HepG2 (cell line): Measurements from ENCODE around the gene LRRC8C. TPM values are rescaled to one million over a fixed set of nuclear protein-coding genes. Genes with fewer than 3 reads are reported as not detected.

Source experiments
- ATAC-seq: fragments of 200-7000 bp; cut with Tn5 transposase; 3 replicates; pipeline ENCODE4 v1.9.1; 2020; ENCODE audit warnings: mild to moderate bottlenecking, moderate library complexity
- BruUV-seq: library from RNA; stranded (reverse); fragments of 400-500 nt; replicated peaks from 2 replicates; lab custom pipeline; 2021; lab: Mats Ljungman, UMichigan
- CTCF ChIA-PET: fragments of 300-600 bp; formaldehyde crosslinking; extraction: SDS; loops from one replicate; lab custom pipeline; 2021; ENCODE audit warnings: low total read pairs, inconsistent platforms, low intra/inter-chr PET ratio; lab: Yijun Ruan, JAX
- POLR2A ChIA-PET: fragments of 350-600 bp; sonication (Branson Sonifier 250); formaldehyde crosslinking; loops from one replicate; lab custom pipeline; 2020; ENCODE audit warnings: antibody characterized with exemption, inconsistent platforms; lab: Yijun Ruan, JAX
- DNase-seq: peaks from one replicate; pipeline ENCODE4 v3.0.0-alpha.2; 2015; ENCODE audit warnings: low spot score
- FAIRE-seq: peaks from 3 replicates; lab custom pipeline; 2011; peaks lifted over from hg19 to GRCh38; lab: Jason Lieb, UNC
- H2AFZ ChIP-seq: one replicate; pipeline ENCODE4 v1.6.1; 2011; ENCODE audit warnings: low read length, inconsistent platforms
- H3K27ac ChIP-seq: fragments of 300-600 bp; 3 replicates; pipeline ENCODE4 v1.8.0; 2011; ENCODE audit warnings: mixed run types, mild to moderate bottlenecking, mixed read lengths, low read length, inconsistent platforms; ENCODE audit not compliant: insufficient read depth; ENCODE audit errors: extremely low read length
- H3K27me3 ChIP-seq, 2 experiments: fragments of 200-600 bp in 1 of 2; 2 replicates in 1 of 2; 3 replicates in 1 of 2; pipeline versions ENCODE4 v1.6.0 to v1.8.0; 2011; ENCODE audit warnings: low read length in 2 of 2, mild to moderate bottlenecking in 2 of 2, moderate library complexity in 2 of 2, inconsistent platforms in 1 of 2; ENCODE audit not compliant: insufficient read depth in 2 of 2, control insufficient read depth in 1 of 2
- H3K36me3 ChIP-seq, 2 experiments: fragments of 200-600 bp in 1 of 2; replicated peaks in 1 of 2; 2 replicates in 1 of 2; 3 replicates in 1 of 2; pipeline versions ENCODE4 v1.5.1 to v1.8.0; 2011; ENCODE audit warnings: low read length in 2 of 2, inconsistent platforms in 1 of 2; ENCODE audit not compliant: insufficient read depth in 2 of 2, control insufficient read depth in 1 of 2
- H3K4me1 ChIP-seq: 2 replicates; pipeline ENCODE4 v1.5.1; 2012; ENCODE audit warnings: low read length, inconsistent platforms; ENCODE audit not compliant: insufficient read depth
- H3K4me2 ChIP-seq: 2 replicates; pipeline ENCODE4 v1.6.0; 2011; ENCODE audit warnings: low read depth, low read length, inconsistent platforms
- H3K4me3 ChIP-seq, 3 experiments: fragments of 200-600 bp in 1 of 3; sonication (generic), shearing (Covaris generic) in 1 of 3; replicated peaks in 1 of 3; 2 replicates each; pipeline ENCODE4 v1.5.1; 2011 to 2016; ENCODE audit warnings: low read length in 3 of 3, inconsistent platforms in 2 of 3, low read depth in 2 of 3, mild to moderate bottlenecking in 2 of 3, control low read depth in 1 of 3, mixed read lengths in 1 of 3; ENCODE audit not compliant: insufficient read depth in 1 of 3
- H3K79me2 ChIP-seq: one replicate; pipeline ENCODE4 v1.6.1; 2011; ENCODE audit warnings: low read length, inconsistent platforms; ENCODE audit not compliant: insufficient read depth
- H3K9ac ChIP-seq: 2 replicates; pipeline ENCODE4 v1.6.0; 2011; ENCODE audit warnings: mild to moderate bottlenecking, low read depth, low read length, inconsistent platforms; ENCODE audit not compliant: insufficient read depth
- H3K9me3 ChIP-seq: 2 replicates; pipeline ENCODE4 v1.5.1; 2012; ENCODE audit warnings: mild to moderate bottlenecking, low read length
- H4K20me1 ChIP-seq: 2 replicates; pipeline ENCODE4 v1.6.0; 2011; ENCODE audit warnings: inconsistent platforms, mild to moderate bottlenecking, low read length, moderate library complexity; ENCODE audit not compliant: insufficient read depth
- BORCS8-MEF2B ChIP-seq: sonication (generic); formaldehyde crosslinking; IDR thresholded peaks from 2 replicates; pipeline ENCODE4 v1.8.0; 2022; ENCODE audit warnings: mild to moderate bottlenecking, missing genetic modification reagents
- CENPX ChIP-seq: sonication (generic); formaldehyde crosslinking; IDR thresholded peaks from 2 replicates; pipeline ENCODE4 v1.9.0; 2021; ENCODE audit warnings: mild to moderate bottlenecking, missing genetic modification reagents, moderate library complexity
- HBP1 ChIP-seq: IDR thresholded peaks from 2 replicates; pipeline ENCODE4 v1.6.1; 2016; ENCODE audit warnings: low read depth, control low read depth
- NFKBIZ ChIP-seq: IDR thresholded peaks from 2 replicates; pipeline ENCODE4 v1.6.1; 2018; ENCODE audit warnings: missing genetic modification reagents, missing compliant biosample characterization
- POLR2AphosphoS5 ChIP-seq: IDR thresholded peaks from 2 replicates; pipeline ENCODE4 v1.6.1; 2012; ENCODE audit warnings: low read depth, low read length
- REL ChIP-seq: sonication (generic); formaldehyde crosslinking; conservative IDR thresholded peaks from 2 replicates; pipeline ENCODE4 v1.8.0; 2022; ENCODE audit warnings: mild to moderate bottlenecking, missing genetic modification reagents, moderate library complexity
- TGIF2 ChIP-seq: IDR thresholded peaks from 2 replicates; pipeline ENCODE4 v1.6.1; 2016; ENCODE audit warnings: control low read depth, missing compliant biosample characterization
- YEATS2 ChIP-seq: sonication (generic); formaldehyde crosslinking; IDR thresholded peaks from 2 replicates; pipeline ENCODE4 v1.4.0; 2020; ENCODE audit warnings: missing genetic modification reagents, borderline replicate concordance
- ZFP1 ChIP-seq: IDR thresholded peaks from 2 replicates; pipeline ENCODE4 v1.6.1; 2016
- ZNF20 ChIP-seq: sonication (generic); formaldehyde crosslinking; IDR thresholded peaks from 2 replicates; pipeline ENCODE4 v1.4.0; 2020; ENCODE audit warnings: mild to moderate bottlenecking, moderate library complexity, missing genetic modification reagents
- ZNF383 ChIP-seq: sonication (generic); formaldehyde crosslinking; IDR thresholded peaks from 2 replicates; pipeline ENCODE4 v1.4.0; 2020; ENCODE audit warnings: missing genetic modification reagents, mild to moderate bottlenecking, borderline replicate concordance
- ZNF451 ChIP-seq: sonication (generic); formaldehyde crosslinking; IDR thresholded peaks from 2 replicates; pipeline ENCODE4 v1.5.0; 2020; ENCODE audit warnings: mild to moderate bottlenecking, missing genetic modification reagents
- ZNF766 ChIP-seq: sonication (generic); formaldehyde crosslinking; IDR thresholded peaks from 2 replicates; pipeline ENCODE4 v1.5.0; 2020; ENCODE audit warnings: missing genetic modification reagents, borderline replicate concordance
- WGBS: methylation state at CpG from one replicate; pipeline ENCODE4 v1.1.6; 2017; ENCODE audit warnings: low lambda C conversion rate; 5-methylcytosine and 5-hydroxymethylcytosine counted together
- in situ Hi-C: cut with HindIII; loops from 2 replicates; pipeline ENCODE4 v1.10.0; 2017; ENCODE audit warnings: low pct_unique_long_range_greater_than_20kb; ENCODE audit not compliant: extremely low pct_ligation_motif_present
- intact Hi-C: fragments of 100-400 bp; cut with micrococcal nuclease; formaldehyde crosslinking; loops from one replicate; pipeline ENCODE4 v1.10.0; 2022; ENCODE audit not compliant: unreplicated experiment
- polyA plus RNA-seq, 8 experiments: library from polyadenylated mRNA; depleted of rRNA in 3 of 8; stranded (reverse) in 7 of 8; unstranded in 1 of 8; fragments of >200 nt; fragmentation: Illumina TruSeq in 4 of 8; extraction: Trizol in 4 of 8; gene quantifications; 2 replicates each; pipeline versions ENCODE4 v1.2.1 to v1.2.3, GENCODE V29; 2011 to 2016; ENCODE audit warnings: low read depth in 4 of 8, missing spikeins in 1 of 8, mixed read lengths in 1 of 8; ENCODE audit not compliant: insufficient read depth in 1 of 8
- total RNA-seq, 5 experiments: library from RNA; depleted of rRNA; stranded (reverse); fragments of >200 nt; fragmentation: Illumina TruSeq; extraction: Trizol; gene quantifications; 2 replicates each; pipeline ENCODE4 v1.2.3, GENCODE V29; 2016; ENCODE audit warnings: low read depth in 1 of 5
- TF ChIP-seq, protein P1 (sequence below): IDR thresholded peaks from 2 replicates; pipeline ENCODE4 v1.6.1; 2012; ENCODE audit warnings: low read depth, low read length, improper control_type of control experiment
- TF ChIP-seq, protein P2 (sequence below), 2 experiments: sonication (generic) in 1 of 2; formaldehyde crosslinking in 1 of 2; IDR thresholded peaks; 2 replicates each; pipeline versions ENCODE4 v1.5.1 to v1.6.1; 2011 to 2020; ENCODE audit warnings: borderline replicate concordance in 1 of 2, low read depth in 1 of 2, low read length in 1 of 2, mild to moderate bottlenecking in 1 of 2, missing genetic modification reagents in 1 of 2, moderate library complexity in 1 of 2
- TF ChIP-seq, protein P3 (sequence below): sonication (generic); formaldehyde crosslinking; IDR thresholded peaks from 2 replicates; pipeline ENCODE4 v1.8.1; 2023; ENCODE audit warnings: mild to moderate bottlenecking, moderate library complexity, missing genetic modification reagents

LRRC8C gene
- total and polyA plus RNA-seq, 2 of the 13 experiments (the other 11 are each of a cell fraction or from before 2014, with no cell fraction given): 0.22 to 0.32 TPM

DNA sequence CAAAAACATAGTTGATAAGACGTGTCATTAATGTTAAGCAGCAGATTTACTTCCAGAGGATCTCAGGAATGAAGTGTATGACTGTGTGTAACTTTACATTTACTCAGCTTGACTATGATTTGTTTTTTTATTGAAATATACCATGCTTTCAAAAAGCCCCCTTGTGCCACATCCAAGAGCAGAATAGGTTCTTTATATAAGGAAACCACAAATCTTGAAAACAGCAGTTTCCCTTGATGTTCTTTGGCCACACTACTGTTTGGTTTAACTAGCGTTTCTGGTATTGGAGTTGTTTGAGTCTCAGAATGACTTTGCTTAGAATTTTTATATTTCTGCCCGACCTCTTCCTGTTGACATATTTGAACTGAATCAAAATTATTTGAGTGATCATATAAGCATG is 25.0 kb downstream of the LRRC8C start (continued):
- TF ChIP-seq TGIF2 (no peak), ZNF451 (CRISPR knock-in tag) (no peak), ZNF383 (CRISPR knock-in tag) (no peak)

DNA sequence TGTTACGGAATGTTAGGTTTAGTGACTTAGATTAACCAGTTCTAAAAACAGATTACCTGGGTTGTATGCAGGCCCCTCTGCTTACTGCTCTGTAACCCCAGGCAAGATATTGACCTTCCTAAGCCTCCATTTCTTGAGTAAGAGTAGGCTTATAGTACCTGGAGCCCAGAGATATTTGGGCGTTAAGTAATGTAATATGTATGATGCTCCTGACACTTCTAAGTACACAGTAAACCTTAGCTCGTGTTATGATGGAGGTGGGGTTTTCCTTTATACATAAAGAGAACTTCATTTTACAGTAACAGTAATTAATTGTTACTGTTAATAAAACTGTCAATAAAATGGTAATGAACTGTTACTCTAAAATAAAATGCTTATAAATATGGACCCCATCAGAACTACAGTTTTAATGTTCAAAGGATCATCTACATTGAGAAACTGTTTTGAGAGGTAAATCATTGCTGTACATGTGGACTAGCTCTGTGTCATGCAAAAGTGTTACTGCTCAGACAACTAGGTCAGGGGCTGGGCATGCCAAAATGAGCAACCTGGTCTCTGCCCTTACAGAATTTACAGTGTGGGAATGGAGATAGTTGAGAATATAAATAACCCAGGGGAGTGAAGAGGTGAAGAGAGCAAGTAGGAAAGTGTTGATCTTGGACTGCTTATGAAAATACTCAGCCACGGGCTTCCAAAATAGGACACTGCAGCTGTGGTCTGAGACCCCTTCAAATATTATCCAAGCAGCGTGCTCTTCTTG is 26.6 kb downstream of the LRRC8C start:
- FAIRE-seq (no peak), DNase-seq (no peak), ATAC-seq (no peak)
- TF ChIP-seq NFKBIZ (CRISPR knock-in tag) (no peak), YEATS2 (CRISPR knock-in tag) (no peak), ZNF766 (no peak), CENPX (CRISPR knock-in tag) (no peak), BORCS8-MEF2B (CRISPR knock-in tag) (no peak), ZNF20 (CRISPR knock-in tag) (no peak), REL (no peak), POLR2AphosphoS5 (no peak), ZFP1 (CRISPR knock-in tag) (no peak), HBP1 (CRISPR knock-in tag) (no peak)
- TF ChIP-seq, protein P1, sequence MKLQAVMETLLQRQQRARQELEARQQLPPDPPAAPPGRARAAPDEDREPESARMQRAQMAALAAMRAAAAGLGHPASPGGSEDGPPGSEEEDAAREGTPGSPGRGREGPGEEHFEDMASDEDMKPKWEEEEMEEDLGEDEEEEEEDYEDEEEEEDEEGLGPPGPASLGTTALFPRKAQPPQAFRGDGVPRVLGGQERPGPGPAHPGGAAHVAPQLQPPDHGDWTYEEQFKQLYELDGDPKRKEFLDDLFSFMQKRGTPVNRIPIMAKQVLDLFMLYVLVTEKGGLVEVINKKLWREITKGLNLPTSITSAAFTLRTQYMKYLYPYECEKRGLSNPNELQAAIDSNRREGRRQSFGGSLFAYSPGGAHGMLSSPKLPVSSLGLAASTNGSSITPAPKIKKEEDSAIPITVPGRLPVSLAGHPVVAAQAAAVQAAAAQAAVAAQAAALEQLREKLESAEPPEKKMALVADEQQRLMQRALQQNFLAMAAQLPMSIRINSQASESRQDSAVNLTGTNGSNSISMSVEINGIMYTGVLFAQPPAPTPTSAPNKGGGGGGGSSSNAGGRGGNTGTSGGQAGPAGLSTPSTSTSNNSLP: no peak
- TF ChIP-seq, protein P2, sequence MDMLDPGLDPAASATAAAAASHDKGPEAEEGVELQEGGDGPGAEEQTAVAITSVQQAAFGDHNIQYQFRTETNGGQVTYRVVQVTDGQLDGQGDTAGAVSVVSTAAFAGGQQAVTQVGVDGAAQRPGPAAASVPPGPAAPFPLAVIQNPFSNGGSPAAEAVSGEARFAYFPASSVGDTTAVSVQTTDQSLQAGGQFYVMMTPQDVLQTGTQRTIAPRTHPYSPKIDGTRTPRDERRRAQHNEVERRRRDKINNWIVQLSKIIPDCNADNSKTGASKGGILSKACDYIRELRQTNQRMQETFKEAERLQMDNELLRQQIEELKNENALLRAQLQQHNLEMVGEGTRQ (IDR thresholded peaks at IDR 0.05; ENCODE audit: low read depth, low read length): no peak
- TF ChIP-seq, protein P2 (CRISPR knock-in tag; IDR thresholded peaks at IDR 0.05; ENCODE audit: borderline replicate concordance): no peak
- TF ChIP-seq, protein P3, sequence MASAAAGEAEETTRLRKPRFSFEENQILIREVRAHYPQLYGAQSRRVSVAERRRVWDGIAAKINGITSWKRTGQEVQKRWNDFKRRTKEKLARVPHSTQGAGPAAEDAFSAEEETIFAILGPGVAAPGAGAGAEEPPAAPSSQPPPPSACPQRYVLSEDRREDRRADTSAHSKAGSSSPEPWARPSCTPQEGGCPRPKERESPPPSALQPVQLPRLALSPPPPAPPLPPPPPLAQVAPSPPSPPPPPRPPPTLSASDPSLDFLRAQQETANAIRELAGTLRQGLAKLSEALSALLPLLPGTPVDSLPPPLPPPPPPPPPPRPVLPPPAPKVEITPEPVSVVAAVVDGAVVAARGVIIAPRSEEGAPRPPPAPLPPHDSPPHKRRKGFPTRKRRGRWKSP: no peak
- ChIA-PET CTCF (no interaction called here), POLR2A (no interaction called here)
- WGBS: 31% methylated on average over 5 of the region's 5 CpGs
- no peaks in the 10 kb centered on the region for H3K36me3 ChIP-seq
- in situ Hi-C loops: no loop called here
- no peaks in the 10 kb centered on the region for H3K9me3 ChIP-seq
- H3K4me2 ChIP-seq: no peak overlapping the region
- intact Hi-C loops: no loop called here
- H4K20me1 ChIP-seq: no peaks in the 10 kb centered on the region
- H3K9ac ChIP-seq: no peak overlapping the region
- no peak overlapping the region for H3K4me3 ChIP-seq
- H3K79me2 ChIP-seq: no peaks in the 10 kb centered on the region
- no peak overlapping the region for H3K27ac ChIP-seq
- H3K27me3 ChIP-seq: no peaks in the 10 kb centered on the region
- no peak overlapping the region for H2AFZ ChIP-seq
- BruUV-seq: no TSS peak
- no peaks in the 10 kb centered on the region for H3K4me1 ChIP-seq
